Esophagus squamous epithelium (tissue), 5 donors: ENCODE measurements around the gene CD244. TPM values are rescaled to one million over a fixed set of nuclear protein-coding genes. Genes with fewer than 3 reads are reported as not detected.

Experiments
- DNase-seq: peaks from one replicate; lab custom pipeline; 2025; lab: John Stamatoyannopoulos, UW
- H3K27ac ChIP-seq, 4 donors: fragments of 200-600 bp; sonication (generic); one replicate each; pipeline ENCODE4 v1.5.1; 2016 to 2019; ENCODE audit warnings: mild to moderate bottlenecking in 1 of 4
- H3K27me3 ChIP-seq, 4 donors: fragments of 200-600 bp; sonication (generic); 1 replicate in 3 of 4; 2 replicates in 1 of 4; pipeline versions ENCODE4 v1.5.1 to v1.6.0; 2017 to 2021; ENCODE audit warnings: antibody characterized with exemption in 1 of 4
- H3K36me3 ChIP-seq, 3 donors: fragments of 200-600 bp; sonication (generic); one replicate each; pipeline ENCODE4 v1.5.1; 2016 to 2019
- H3K4me1 ChIP-seq, 3 donors: fragments of 200-600 bp; sonication (generic); one replicate each; pipeline ENCODE4 v1.5.1; 2017 to 2019
- H3K4me3 ChIP-seq, 4 donors: fragments of 200-600 bp; sonication (generic); 1 replicate in 3 of 4; 2 replicates in 1 of 4; pipeline ENCODE4 v1.5.1; 2016 to 2019; ENCODE audit warnings: mild to moderate bottlenecking in 2 of 4, moderate library complexity in 1 of 4
- H3K9me3 ChIP-seq, 3 donors: fragments of 200-600 bp; sonication (generic); one replicate each; pipeline ENCODE4 v1.5.1; 2016 to 2019
- POLR2A ChIP-seq, 4 donors: fragments of 450-650 bp; IDR thresholded peaks; one replicate each; pipeline ENCODE4 v1.6.1; 2017; ENCODE audit warnings: antibody characterized with exemption in 4 of 4, mild to moderate bottlenecking in 4 of 4, moderate library complexity in 3 of 4
- WGBS, 2 donors: methylation state at CpG; one replicate each; pipeline ENCODE4 v1.1.5; 2018; 5-methylcytosine and 5-hydroxymethylcytosine counted together
- intact Hi-C: fragments of 100-400 bp; cut with DNase I; formaldehyde crosslinking; loops from one replicate; pipeline ENCODE4 v1.15.0; 2022
- total RNA-seq, 4 donors: library from RNA; depleted of rRNA; stranded (reverse); fragments of >200 nt; gene quantifications; one replicate each; pipeline ENCODE4 v1.1.0, GENCODE V29; 2016
- TF ChIP-seq, protein P1 (sequence below), 6 experiments: fragments of 450-650 bp in 4 of 6; fragments of 200-600 bp in 2 of 6; sonication (generic) in 2 of 6; IDR thresholded peaks; one replicate each; pipeline ENCODE4 v1.5.1; 2016 to 2019; ENCODE audit warnings: antibody characterized with exemption in 6 of 6, mild to moderate bottlenecking in 4 of 6, moderate library complexity in 4 of 6
- donor health status: DM: yes; HTN: yes; CAD: no.

CD244 gene
- total RNA-seq, 4 donors from 2014 or later, result 0.18 to 1.7 (median 0.56) TPM

DNA sequence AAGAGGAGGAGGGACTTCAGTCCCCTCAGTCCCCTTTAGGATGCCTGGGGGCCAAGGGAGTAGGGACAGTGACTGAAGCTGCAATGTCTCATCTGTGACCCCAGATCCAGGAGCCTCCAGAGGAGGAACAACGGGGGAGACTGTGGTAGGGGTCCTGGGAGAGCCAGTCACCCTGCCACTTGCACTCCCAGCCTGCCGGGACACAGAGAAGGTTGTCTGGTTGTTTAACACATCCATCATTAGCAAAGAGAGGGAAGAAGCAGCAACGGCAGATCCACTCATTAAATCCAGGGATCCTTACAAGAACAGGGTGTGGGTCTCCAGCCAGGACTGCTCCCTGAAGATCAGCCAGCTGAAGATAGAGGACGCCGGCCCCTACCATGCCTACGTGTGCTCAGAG is 48.4 kb downstream of the CD244 start:
- intact Hi-C loops, result no loop called here
- TF ChIP-seq, protein P1, sequence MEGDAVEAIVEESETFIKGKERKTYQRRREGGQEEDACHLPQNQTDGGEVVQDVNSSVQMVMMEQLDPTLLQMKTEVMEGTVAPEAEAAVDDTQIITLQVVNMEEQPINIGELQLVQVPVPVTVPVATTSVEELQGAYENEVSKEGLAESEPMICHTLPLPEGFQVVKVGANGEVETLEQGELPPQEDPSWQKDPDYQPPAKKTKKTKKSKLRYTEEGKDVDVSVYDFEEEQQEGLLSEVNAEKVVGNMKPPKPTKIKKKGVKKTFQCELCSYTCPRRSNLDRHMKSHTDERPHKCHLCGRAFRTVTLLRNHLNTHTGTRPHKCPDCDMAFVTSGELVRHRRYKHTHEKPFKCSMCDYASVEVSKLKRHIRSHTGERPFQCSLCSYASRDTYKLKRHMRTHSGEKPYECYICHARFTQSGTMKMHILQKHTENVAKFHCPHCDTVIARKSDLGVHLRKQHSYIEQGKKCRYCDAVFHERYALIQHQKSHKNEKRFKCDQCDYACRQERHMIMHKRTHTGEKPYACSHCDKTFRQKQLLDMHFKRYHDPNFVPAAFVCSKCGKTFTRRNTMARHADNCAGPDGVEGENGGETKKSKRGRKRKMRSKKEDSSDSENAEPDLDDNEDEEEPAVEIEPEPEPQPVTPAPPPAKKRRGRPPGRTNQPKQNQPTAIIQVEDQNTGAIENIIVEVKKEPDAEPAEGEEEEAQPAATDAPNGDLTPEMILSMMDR (IDR thresholded peaks at IDR 0.05), result no peak
- no peak for TF ChIP-seq POLR2A (IDR thresholded peaks at IDR 0.05)
- Histone ChIP-seq H3K4me3 (no peak overlapping the region), H3K27me3 (no peaks in the 10 kb centered on the region), H3K27ac (no peak overlapping the region), H3K9me3 (no peaks in the 10 kb centered on the region), H3K4me1 (no peaks in the 10 kb centered on the region), H3K36me3 (no peaks in the 10 kb centered on the region)
- DNase-seq, result no peak
- 85 to 86% methylated on average over 4 to 6 of the region's 6 CpGs for WGBS, 2 donors

DNA sequence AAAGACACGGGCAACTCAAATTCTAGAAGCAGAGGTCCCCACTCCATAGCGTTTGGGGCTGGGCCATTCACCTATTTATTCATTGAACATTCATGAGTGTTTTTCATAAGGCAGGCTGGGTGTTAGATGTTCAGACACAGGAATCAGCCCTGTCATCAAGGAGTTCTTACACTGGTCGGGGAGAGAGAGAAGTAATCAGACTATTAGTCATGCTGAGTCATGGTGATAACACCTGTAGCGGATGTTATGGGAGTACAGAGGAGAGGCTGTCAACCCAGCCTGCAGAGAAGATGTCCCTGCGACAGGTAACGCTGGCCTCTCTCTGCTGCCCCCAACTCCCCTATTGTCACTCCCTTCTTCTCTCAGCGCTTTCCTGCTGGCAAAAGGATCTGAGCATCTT is 49.5 kb downstream of the CD244 start:
- no peak overlapping the region for H3K27ac ChIP-seq
- TF ChIP-seq POLR2A (IDR thresholded peaks at IDR 0.05), result no peak
- TF ChIP-seq, protein P1 (IDR thresholded peaks at IDR 0.05), result no peak
- intact Hi-C loops, result no loop called here
- no peaks in the 10 kb centered on the region for H3K27me3 ChIP-seq
- no peak overlapping the region for H3K4me3 ChIP-seq
- H3K4me1 ChIP-seq, result no peaks in the 10 kb centered on the region
- H3K9me3 ChIP-seq, result no peaks in the 10 kb centered on the region
- H3K36me3 ChIP-seq, result no peaks in the 10 kb centered on the region
- no peak for DNase-seq
- 43 to 78% methylated on average over 6 to 7 of the region's 7 CpGs for WGBS, 2 donors

DNA sequence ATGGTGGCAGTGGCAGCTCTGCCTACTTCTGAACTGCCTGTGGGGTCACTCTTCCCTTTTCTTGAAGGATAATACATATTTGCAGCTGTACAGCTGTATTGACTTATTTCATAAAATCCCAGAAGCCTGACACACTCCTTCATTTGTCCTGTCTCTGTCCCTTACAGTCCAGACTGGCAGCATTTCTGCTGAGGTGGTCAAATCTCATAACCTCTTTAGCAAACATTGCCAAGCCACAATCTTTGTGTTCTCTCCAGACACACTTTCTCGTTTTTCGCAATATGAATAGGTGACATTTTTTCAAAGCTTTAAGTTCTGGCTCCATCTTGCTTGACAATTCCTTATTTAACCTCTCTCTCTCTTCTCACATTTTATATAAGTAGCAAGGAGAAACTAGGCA is 51.5 kb downstream of the CD244 start:
- Histone ChIP-seq H3K9me3 (peaks cover 0 to 14% (median 11%) of the 10 kb centered on the region in 3 donors), H3K27me3 (no peaks in the 10 kb centered on the region), H3K27ac (no peak overlapping the region), H3K4me1 (no peaks in the 10 kb centered on the region), H3K36me3 (no peaks in the 10 kb centered on the region), H3K4me3 (no peak overlapping the region)
- TF ChIP-seq, protein P1 (IDR thresholded peaks at IDR 0.05), result no peak
- no peak for TF ChIP-seq POLR2A (IDR thresholded peaks at IDR 0.05)
- intact Hi-C loops, result no loop called here
- no peak for DNase-seq
- WGBS, 2 donors, result 76 to 83% methylated on average over 2 of the region's 2 CpGs

DNA sequence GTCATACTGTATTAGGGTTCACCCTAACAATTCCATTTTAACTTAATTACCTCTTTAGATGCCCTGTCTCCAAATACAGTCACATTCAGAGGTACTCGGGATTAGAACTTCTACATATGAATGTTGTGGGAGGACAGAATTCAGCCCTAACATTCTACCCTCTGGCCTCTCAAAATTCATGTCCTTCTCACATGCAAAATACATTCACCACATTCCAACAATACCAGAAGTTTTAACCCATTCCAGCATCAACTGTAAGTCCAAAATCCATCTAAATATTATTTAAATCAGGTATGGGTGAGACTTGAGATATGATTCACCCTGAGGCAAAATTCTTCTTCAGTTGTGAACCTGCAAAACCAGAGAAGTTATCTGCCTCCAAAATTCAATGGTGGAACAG is 52.2 kb downstream of the CD244 start:
- Histone ChIP-seq H3K27me3 (no peaks in the 10 kb centered on the region), H3K4me1 (no peaks in the 10 kb centered on the region), H3K4me3 (no peak overlapping the region), H3K36me3 (no peaks in the 10 kb centered on the region), H3K27ac (no peak overlapping the region), H3K9me3 (peaks cover 0 to 14% (median 11%) of the 10 kb centered on the region in 3 donors)
- 60 to 62% methylated on average over 1 of the region's 1 CpG for WGBS, 2 donors
- intact Hi-C loops, result no loop called here
- no peak for DNase-seq
- no peak for TF ChIP-seq POLR2A (IDR thresholded peaks at IDR 0.05)
- TF ChIP-seq, protein P1 (IDR thresholded peaks at IDR 0.05), result no peak

DNA sequence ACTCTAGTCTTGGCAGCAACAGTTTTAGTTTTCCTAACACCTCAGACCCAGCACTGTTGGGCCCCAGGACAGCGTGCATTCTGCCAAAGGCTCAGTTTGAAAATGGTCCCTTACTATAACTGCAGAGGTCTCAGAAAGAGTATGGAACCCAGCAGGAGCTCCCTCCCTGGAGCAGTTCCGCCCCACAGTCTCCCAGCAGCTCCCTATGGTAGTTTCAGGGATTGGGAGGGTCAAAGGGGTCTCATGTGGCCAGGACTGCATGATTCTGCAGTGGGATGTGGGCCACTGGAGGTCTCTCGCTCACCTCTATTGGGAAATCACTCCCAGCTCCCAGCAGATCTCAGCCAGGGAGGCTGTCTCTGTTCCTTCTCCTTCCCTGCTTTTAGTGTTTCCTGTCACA is 54.4 kb downstream of the CD244 start:
- Histone ChIP-seq H3K9me3 (peaks cover 0 to 14% (median 11%) of the 10 kb centered on the region in 3 donors), H3K27me3 (no peaks in the 10 kb centered on the region), H3K36me3 (no peaks in the 10 kb centered on the region), H3K4me1 (no peaks in the 10 kb centered on the region), H3K27ac (no peak overlapping the region), H3K4me3 (no peak overlapping the region)
- no peak for DNase-seq
- intact Hi-C loops, result no loop called here
- WGBS, 2 donors, result 60 to 96% methylated on average over 1 to 3 of the region's 3 CpGs
- TF ChIP-seq, protein P1 (IDR thresholded peaks at IDR 0.05), result no peak
- no peak for TF ChIP-seq POLR2A (IDR thresholded peaks at IDR 0.05)
